ENCODE data around the gene RPS6KA3. TPM values are rescaled to one million over a fixed set of nuclear protein-coding genes. Genes with fewer than 3 reads are reported as not detected.

RPS6KA3 gene
- total RNA-seq (2014; rRNA removed; shearing (Covaris generic); ENCODE audit: low replicate concordance): 22.8 and 35.0 TPM in 2 replicates

GRCh38 chrX:20266810-20267606 lies at the start of gene RPS6KA3:
Gene RPS6KA3 (minus strand): TSS chrX:20266909. CDS start chrX:20266632, 277 bp downstream.
- Histone ChIP-seq H3K4me3 (ENCODE audit: low read length) (peak within 1 kb of the TSS; percentile 91), H3K4me2 (ENCODE audit: low read depth, low read length, poor library complexity, severe bottlenecking) (peak within 1 kb of the TSS; percentile 87), H3K9me2 (replicated peaks; ENCODE audit: insufficient read depth, low read length) (no peaks in the 10 kb centered on the region), H3K36me3 (ENCODE audit: insufficient read depth, low read length) (no peaks in the 10 kb centered on the region), H4K20me1 (ENCODE audit: insufficient read depth, low read depth, low read length) (peaks cover 3% of the 10 kb centered on the region; the same call in 1 of the 2 replicates), H3K27me3 (ENCODE audit: low read length) (no peaks in the 10 kb centered on the region), H3K4me1 (ENCODE audit: low read length) (peaks cover 31% of the 10 kb centered on the region), H3K27ac (ENCODE audit: low read length) (peak within 1 kb of the TSS; percentile 75), H3K9me3 (ENCODE audit: low read length) (no peaks in the 10 kb centered on the region), H3K79me2 (ENCODE audit: low read length) (peaks cover 43% of the 10 kb centered on the region), H3K9ac (ENCODE audit: low read length) (peak within 1 kb of the TSS; percentile 87), H2AFZ (ENCODE audit: low read length) (peak within 1 kb of the TSS; percentile 76)
- peak; percentile 93 for DNase-seq

GRCh38 chrX:20315140-20315539 lies 48.4 kb upstream of the RPS6KA3 start:
- Histone ChIP-seq H3K27me3 (ENCODE audit: low read length) (no peaks in the 10 kb centered on the region), H3K79me2 (ENCODE audit: low read length) (no peaks in the 10 kb centered on the region), H3K4me1 (ENCODE audit: low read length) (peaks cover 11% of the 10 kb centered on the region), H3K9me2 (replicated peaks; ENCODE audit: insufficient read depth, low read length) (no peaks in the 10 kb centered on the region), H3K4me2 (ENCODE audit: low read depth, low read length, poor library complexity, severe bottlenecking) (peak overlapping the region; percentile 33), H3K27ac (ENCODE audit: low read length) (peak overlapping the region; percentile 53), H3K9ac (ENCODE audit: low read length) (peak overlapping the region; percentile 45; the same call in 1 of the 2 replicates), H3K4me3 (ENCODE audit: low read length) (no peak overlapping the region), H3K9me3 (ENCODE audit: low read length) (no peaks in the 10 kb centered on the region), H4K20me1 (ENCODE audit: insufficient read depth, low read depth, low read length) (no peaks in the 10 kb centered on the region), H3K36me3 (ENCODE audit: insufficient read depth, low read length) (no peaks in the 10 kb centered on the region), H2AFZ (ENCODE audit: low read length) (peak overlapping the region; percentile 83; the same call in 1 of the 2 replicates)
- peak; percentile 73 for DNase-seq

GRCh38 chrX:20313899-20314298 lies 47.2 kb upstream of the RPS6KA3 start:
- Histone ChIP-seq H3K36me3 (ENCODE audit: insufficient read depth, low read length) (no peaks in the 10 kb centered on the region), H2AFZ (ENCODE audit: low read length) (no peak overlapping the region), H3K79me2 (ENCODE audit: low read length) (no peaks in the 10 kb centered on the region), H4K20me1 (ENCODE audit: insufficient read depth, low read depth, low read length) (no peaks in the 10 kb centered on the region), H3K9ac (ENCODE audit: low read length) (no peak overlapping the region), H3K9me3 (ENCODE audit: low read length) (no peaks in the 10 kb centered on the region), H3K27ac (ENCODE audit: low read length) (no peak overlapping the region), H3K4me2 (ENCODE audit: low read depth, low read length, poor library complexity, severe bottlenecking) (no peak overlapping the region), H3K9me2 (replicated peaks; ENCODE audit: insufficient read depth, low read length) (no peaks in the 10 kb centered on the region), H3K4me1 (ENCODE audit: low read length) (peaks cover 11% of the 10 kb centered on the region), H3K27me3 (ENCODE audit: low read length) (no peaks in the 10 kb centered on the region), H3K4me3 (ENCODE audit: low read length) (no peak overlapping the region)
- DNase-seq: no peak

GRCh38 chrX:20312018-20312417 lies 45.3 kb upstream of the RPS6KA3 start:
- H3K79me2 ChIP-seq (ENCODE audit: low read length): no peaks in the 10 kb centered on the region
- no peak overlapping the region for H3K4me2 ChIP-seq (ENCODE audit: low read depth, low read length, poor library complexity, severe bottlenecking)

GRCh38 chrX:20311505-20311904 lies 44.8 kb upstream of the RPS6KA3 start:
- DNase-seq: no peak
- no peak overlapping the region for H2AFZ ChIP-seq (ENCODE audit: low read length)
- no peak overlapping the region for H3K9ac ChIP-seq (ENCODE audit: low read length)
- no peaks in the 10 kb centered on the region for H3K27me3 ChIP-seq (ENCODE audit: low read length)
- no peaks in the 10 kb centered on the region for H3K36me3 ChIP-seq (ENCODE audit: insufficient read depth, low read length)
- H3K4me2 ChIP-seq (ENCODE audit: low read depth, low read length, poor library complexity, severe bottlenecking): no peak overlapping the region
- H3K4me3 ChIP-seq (ENCODE audit: low read length): no peak overlapping the region
- H3K9me3 ChIP-seq (ENCODE audit: low read length): no peaks in the 10 kb centered on the region
- H3K27ac ChIP-seq (ENCODE audit: low read length): no peak overlapping the region
- H3K9me2 ChIP-seq (replicated peaks; ENCODE audit: insufficient read depth, low read length): no peaks in the 10 kb centered on the region
- H4K20me1 ChIP-seq (ENCODE audit: insufficient read depth, low read depth, low read length): no peaks in the 10 kb centered on the region
- H3K79me2 ChIP-seq (ENCODE audit: low read length): no peaks in the 10 kb centered on the region
- H3K4me1 ChIP-seq (ENCODE audit: low read length): peaks cover 11% of the 10 kb centered on the region

More at GRCh38 chrX:20312018-20312417, 45.3 kb upstream of the RPS6KA3 start:
- H3K9me3 ChIP-seq (ENCODE audit: low read length): no peaks in the 10 kb centered on the region
- no peaks in the 10 kb centered on the region for H3K9me2 ChIP-seq (replicated peaks; ENCODE audit: insufficient read depth, low read length)
- H3K27me3 ChIP-seq (ENCODE audit: low read length): no peaks in the 10 kb centered on the region
- H3K4me3 ChIP-seq (ENCODE audit: low read length): no peak overlapping the region
- H3K36me3 ChIP-seq (ENCODE audit: insufficient read depth, low read length): no peaks in the 10 kb centered on the region
- H2AFZ ChIP-seq (ENCODE audit: low read length): no peak overlapping the region
- H3K27ac ChIP-seq (ENCODE audit: low read length): no peak overlapping the region
- no peak overlapping the region for H3K9ac ChIP-seq (ENCODE audit: low read length)
- no peak for DNase-seq
- no peaks in the 10 kb centered on the region for H4K20me1 ChIP-seq (ENCODE audit: insufficient read depth, low read depth, low read length)
- peaks cover 11% of the 10 kb centered on the region for H3K4me1 ChIP-seq (ENCODE audit: low read length)

GRCh38 chrX:20309806-20310205 lies 43.1 kb upstream of the RPS6KA3 start:
- H3K4me3 ChIP-seq (ENCODE audit: low read length): no peak overlapping the region
- H3K9ac ChIP-seq (ENCODE audit: low read length): no peak overlapping the region
- H3K27ac ChIP-seq (ENCODE audit: low read length): no peak overlapping the region
- H2AFZ ChIP-seq (ENCODE audit: low read length): no peak overlapping the region
- no peaks in the 10 kb centered on the region for H3K36me3 ChIP-seq (ENCODE audit: insufficient read depth, low read length)
- DNase-seq: no peak
- H3K9me3 ChIP-seq (ENCODE audit: low read length): no peaks in the 10 kb centered on the region
- H4K20me1 ChIP-seq (ENCODE audit: insufficient read depth, low read depth, low read length): no peaks in the 10 kb centered on the region
- no peaks in the 10 kb centered on the region for H3K9me2 ChIP-seq (replicated peaks; ENCODE audit: insufficient read depth, low read length)
- no peak overlapping the region for H3K4me2 ChIP-seq (ENCODE audit: low read depth, low read length, poor library complexity, severe bottlenecking)
- H3K4me1 ChIP-seq (ENCODE audit: low read length): peaks cover 1% of the 10 kb centered on the region
- no peaks in the 10 kb centered on the region for H3K27me3 ChIP-seq (ENCODE audit: low read length)
- H3K79me2 ChIP-seq (ENCODE audit: low read length): no peaks in the 10 kb centered on the region

GRCh38 chrX:20306668-20307067 lies 40.0 kb upstream of the RPS6KA3 start:
- H3K4me3 ChIP-seq (ENCODE audit: low read length): no peak overlapping the region
- H3K9ac ChIP-seq (ENCODE audit: low read length): no peak overlapping the region
- no peaks in the 10 kb centered on the region for H3K9me2 ChIP-seq (replicated peaks; ENCODE audit: insufficient read depth, low read length)
- no peaks in the 10 kb centered on the region for H3K36me3 ChIP-seq (ENCODE audit: insufficient read depth, low read length)
- no peak overlapping the region for H3K27ac ChIP-seq (ENCODE audit: low read length)
- H3K27me3 ChIP-seq (ENCODE audit: low read length): no peaks in the 10 kb centered on the region
- no peak overlapping the region for H2AFZ ChIP-seq (ENCODE audit: low read length)
- no peaks in the 10 kb centered on the region for H3K79me2 ChIP-seq (ENCODE audit: low read length)
- no peaks in the 10 kb centered on the region for H3K4me1 ChIP-seq (ENCODE audit: low read length)
- no peak overlapping the region for H3K4me2 ChIP-seq (ENCODE audit: low read depth, low read length, poor library complexity, severe bottlenecking)
- DNase-seq: no peak
- H4K20me1 ChIP-seq (ENCODE audit: insufficient read depth, low read depth, low read length): no peaks in the 10 kb centered on the region
- no peaks in the 10 kb centered on the region for H3K9me3 ChIP-seq (ENCODE audit: low read length)

GRCh38 chrX:20300822-20301221 lies 34.1 kb upstream of the RPS6KA3 start:
- Histone ChIP-seq H3K27me3 (ENCODE audit: low read length) (no peaks in the 10 kb centered on the region), H3K27ac (ENCODE audit: low read length) (no peak overlapping the region), H3K9ac (ENCODE audit: low read length) (no peak overlapping the region), H3K9me3 (ENCODE audit: low read length) (no peaks in the 10 kb centered on the region), H3K79me2 (ENCODE audit: low read length) (no peaks in the 10 kb centered on the region), H3K36me3 (ENCODE audit: insufficient read depth, low read length) (no peaks in the 10 kb centered on the region), H3K4me1 (ENCODE audit: low read length) (no peaks in the 10 kb centered on the region), H3K9me2 (replicated peaks; ENCODE audit: insufficient read depth, low read length) (no peaks in the 10 kb centered on the region), H2AFZ (ENCODE audit: low read length) (no peak overlapping the region), H3K4me2 (ENCODE audit: low read depth, low read length, poor library complexity, severe bottlenecking) (no peak overlapping the region), H4K20me1 (ENCODE audit: insufficient read depth, low read depth, low read length) (no peaks in the 10 kb centered on the region), H3K4me3 (ENCODE audit: low read length) (no peak overlapping the region)
- no peak for DNase-seq
